HG02943 (cell line): Measurements from ENCODE around the gene ESRRB.

ENCODE experiments used
- ATAC-seq: cut with Tn5 transposase; IDR thresholded peaks from one replicate; pipeline ENCODE4 v1.9.1; 2021; ENCODE audit warnings: mild to moderate bottlenecking, low read depth, moderate library complexity; ENCODE audit not compliant: unreplicated experiment

ESRRB gene

DNA sequence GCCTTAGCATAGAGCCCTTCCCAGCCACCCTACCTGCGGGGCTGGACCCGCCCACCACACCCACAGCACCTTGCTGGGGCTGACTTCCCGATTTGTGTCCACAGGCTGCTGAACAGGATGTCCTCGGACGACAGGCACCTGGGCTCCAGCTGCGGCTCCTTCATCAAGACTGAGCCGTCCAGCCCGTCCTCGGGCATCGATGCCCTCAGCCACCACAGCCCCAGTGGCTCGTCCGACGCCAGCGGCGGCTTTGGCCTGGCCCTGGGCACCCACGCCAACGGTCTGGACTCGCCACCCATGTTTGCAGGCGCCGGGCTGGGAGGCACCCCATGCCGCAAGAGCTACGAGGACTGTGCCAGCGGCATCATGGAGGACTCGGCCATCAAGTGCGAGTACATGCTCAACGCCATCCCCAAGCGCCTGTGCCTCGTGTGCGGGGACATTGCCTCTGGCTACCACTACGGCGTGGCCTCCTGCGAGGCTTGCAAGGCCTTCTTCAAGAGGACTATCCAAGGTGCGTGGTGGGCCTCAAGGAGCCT lies 63.4 kb downstream of the ESRRB start:
- no peak for ATAC-seq

- ATAC-seq = no peak
Observed at GRCh38 chr14:76446486-76446885, 70.5 kb downstream of the ESRRB start.

DNA sequence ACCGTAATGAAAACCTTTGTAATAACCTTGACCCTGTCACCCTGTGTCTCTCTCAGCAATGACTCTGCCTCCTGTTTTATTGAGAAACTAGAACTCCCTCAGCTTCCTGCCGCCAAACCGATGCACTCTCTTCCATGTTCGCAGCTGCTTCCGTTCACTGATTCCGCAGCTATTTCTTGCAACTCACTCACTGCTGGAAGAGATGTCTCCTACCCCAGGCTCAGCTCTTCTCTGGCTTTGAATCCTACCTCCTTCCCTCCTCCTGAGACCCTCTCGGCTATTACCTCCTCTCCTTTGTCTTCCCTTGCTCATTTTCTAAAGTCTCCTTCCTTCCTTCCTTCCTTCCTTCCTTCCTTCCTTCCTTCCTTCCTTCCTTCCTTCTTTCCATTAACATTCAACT lies 71.0 kb downstream of the ESRRB start:
- no peak for ATAC-seq

DNA sequence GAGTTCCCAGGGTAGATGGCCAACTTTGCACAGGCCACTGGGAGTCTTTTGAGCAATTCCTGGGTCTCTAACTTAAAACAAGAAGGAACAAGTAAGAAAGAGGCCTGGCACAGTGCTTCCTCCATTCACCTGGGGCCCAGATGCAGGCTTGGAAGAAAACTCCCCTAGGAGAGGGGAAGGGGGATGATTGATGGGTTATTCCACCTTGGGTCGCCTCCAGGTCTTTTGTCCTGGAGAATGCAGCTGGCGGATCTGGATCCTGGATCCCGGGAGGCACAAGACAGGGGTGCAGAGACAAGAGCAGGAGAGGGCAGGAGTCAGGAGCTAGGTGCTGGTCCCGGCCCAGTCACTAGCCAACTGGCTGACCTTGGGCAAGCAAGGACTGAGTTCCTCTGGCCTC lies 74.5 kb downstream of the ESRRB start:
- ATAC-seq = no peak

DNA sequence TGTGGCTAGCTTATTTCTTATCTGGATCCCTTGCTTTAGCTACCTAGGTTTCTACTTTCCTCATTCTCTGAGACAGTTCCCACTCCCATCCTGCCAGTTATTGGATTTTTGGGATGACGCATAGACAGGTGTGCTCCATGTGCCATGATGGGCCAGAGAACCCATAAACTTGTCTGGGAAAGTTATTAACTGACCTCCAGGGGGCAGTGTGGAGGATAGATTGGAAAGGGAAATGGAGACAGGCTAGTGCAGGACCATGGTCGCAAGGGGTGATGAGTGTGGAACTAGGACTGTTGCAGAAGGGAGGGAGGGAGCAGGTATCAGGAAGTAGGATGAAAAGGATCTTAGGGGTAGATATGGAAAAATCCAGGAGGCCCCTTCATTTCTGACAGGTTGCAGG lies 80.3 kb downstream of the ESRRB start:
- ATAC-seq = no peak

DNA sequence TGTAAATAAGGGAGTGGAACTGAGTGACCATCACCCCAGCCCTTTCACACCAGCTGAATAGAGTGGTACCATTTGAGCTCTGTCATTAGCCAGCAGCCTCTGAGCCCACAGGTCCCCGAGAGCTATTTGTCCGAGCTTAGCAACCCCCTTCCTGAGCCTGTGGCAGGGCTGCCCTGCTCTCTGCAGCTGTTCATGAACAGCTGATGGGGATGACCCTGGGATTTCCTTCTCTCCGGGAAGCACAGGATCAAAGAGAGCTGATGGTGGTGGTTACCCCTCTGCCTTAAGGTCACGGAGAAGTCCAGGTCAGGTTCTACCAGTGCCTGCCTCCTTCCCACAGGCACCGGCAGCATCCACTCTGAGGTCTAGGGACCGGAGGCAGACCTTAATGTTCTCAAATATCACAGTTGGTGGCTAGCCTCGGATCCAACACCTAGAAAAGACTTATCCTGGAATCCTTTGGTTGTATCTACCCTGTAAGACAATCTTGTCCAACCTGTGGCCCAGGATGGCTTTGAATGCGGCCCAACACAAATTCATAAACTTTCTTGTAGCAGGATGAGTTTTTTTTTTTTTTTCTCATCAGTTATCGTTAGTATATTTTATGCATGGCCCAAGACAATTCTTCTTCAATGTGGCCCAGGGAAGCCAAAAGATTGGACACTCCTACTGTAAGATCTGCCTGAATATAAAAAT lies 81.1 kb downstream of the ESRRB start:
- ATAC-seq = no peak

DNA sequence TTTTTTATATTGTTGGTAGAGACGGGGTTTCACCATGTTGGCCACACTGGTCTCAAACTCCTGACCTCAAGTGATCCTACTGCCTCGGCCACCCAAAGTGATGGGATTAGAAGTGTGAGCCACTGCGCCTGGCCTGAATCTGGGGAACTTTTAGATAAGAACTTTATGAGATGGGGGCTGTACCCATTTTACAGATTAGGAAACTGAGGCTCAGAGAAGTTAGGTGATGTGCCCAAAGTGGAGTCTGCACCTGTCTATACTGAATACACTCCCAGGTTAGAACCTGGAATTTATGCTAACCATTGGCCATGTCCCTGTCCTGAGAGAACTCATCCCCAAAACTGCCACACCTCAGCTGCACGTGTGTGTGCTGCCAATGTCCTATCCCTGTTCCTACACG lies 81.9 kb downstream of the ESRRB start:
- no peak for ATAC-seq

DNA sequence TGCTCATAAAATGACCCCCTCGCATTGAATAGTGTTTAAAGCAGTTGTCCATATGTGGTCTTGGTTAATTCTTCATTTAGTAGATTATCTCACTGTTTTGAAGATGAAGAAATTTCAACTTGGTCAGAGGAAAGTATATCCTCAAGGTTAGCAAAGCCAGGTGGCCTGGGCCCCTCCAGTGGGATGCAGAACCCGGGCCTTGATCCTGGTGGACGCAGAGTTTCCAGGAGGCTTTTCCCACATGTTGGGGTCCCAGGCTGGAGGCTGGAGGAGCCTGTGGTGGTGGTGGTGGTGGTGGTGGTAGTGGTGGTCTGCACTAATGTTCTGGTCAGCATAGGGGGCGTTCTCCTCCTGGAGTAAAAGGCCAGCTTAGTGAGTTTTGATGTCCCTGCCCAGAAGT lies 85.9 kb downstream of the ESRRB start:
- no peak for ATAC-seq

- ATAC-seq = no peak
Observed at GRCh38 chr14:76462330-76462729, 86.4 kb downstream of the ESRRB start.

DNA sequence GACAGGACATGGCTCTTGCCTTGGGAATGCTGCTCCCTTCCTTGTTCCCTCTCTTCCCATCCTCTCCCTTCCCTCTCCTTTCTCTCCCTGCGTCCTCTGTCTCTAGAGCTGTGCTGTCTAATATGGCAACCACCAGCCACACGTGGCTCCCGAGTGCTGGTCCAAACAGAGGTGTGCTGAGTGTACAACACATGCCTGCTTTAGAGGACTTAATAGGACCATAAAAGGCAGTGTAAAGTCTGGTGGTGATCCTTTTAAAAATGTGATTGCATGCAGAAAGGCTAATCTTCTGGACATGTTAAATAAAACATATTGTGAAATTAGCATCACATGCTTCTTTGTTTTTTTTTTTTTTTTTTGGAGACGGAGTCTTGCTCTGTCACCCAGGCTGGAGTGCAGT lies 87.2 kb downstream of the ESRRB start:
- ATAC-seq = no peak

- ATAC-seq = no peak
Observed at GRCh38 chr14:76464856-76465255, 88.9 kb downstream of the ESRRB start.

GRCh38 chr14:76465664-76466063 lies 89.7 kb downstream of the ESRRB start:
- no peak for ATAC-seq

DNA sequence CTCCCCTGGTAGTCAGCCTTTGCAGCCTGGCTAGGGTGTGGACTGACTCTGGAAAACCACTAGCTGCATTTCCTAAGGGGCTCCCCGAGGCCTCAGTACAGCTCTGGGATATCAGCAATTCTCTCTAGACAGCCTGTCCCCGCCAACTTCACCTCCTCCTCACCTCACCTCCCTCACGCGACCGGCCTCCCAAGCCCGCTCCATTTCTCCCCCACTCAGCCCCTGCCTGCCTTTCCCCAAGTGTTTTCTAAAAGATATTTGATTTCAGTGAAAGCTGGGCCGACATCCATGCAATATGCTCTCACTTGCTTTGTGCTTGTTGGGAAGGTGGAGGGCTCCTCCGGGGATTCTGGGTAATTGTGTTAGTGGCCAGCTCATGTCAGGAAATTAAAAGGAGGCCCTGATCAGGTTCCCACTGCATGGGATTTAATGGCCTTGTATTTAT lies 91.8 kb downstream of the ESRRB start:
- no peak for ATAC-seq

DNA sequence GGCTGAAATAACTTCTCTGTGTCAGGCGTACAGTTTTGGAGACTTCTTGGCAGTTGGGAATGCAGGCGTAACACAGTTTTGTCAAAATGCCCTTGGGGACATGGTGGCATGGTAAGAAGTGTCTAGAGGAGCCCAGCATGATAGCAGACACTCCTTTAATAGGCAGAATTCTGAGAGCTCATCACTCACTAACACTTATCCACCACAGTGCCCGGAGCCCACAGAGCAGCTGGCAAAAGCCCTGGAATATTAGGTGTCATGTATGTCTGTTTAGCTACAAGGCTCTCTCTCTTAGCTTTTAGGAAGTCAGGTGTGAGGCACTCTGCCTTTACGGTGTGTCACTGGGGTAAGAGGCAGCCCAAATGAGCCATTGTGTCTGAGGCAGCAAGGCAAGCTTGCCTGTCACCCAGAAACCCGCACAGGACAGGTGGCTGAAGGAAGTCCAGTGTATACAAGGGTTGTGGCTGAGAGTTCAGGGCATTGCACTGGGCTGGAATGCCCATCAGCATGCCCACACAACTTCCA lies 96.3 kb downstream of the ESRRB start:
- no peak for ATAC-seq

DNA sequence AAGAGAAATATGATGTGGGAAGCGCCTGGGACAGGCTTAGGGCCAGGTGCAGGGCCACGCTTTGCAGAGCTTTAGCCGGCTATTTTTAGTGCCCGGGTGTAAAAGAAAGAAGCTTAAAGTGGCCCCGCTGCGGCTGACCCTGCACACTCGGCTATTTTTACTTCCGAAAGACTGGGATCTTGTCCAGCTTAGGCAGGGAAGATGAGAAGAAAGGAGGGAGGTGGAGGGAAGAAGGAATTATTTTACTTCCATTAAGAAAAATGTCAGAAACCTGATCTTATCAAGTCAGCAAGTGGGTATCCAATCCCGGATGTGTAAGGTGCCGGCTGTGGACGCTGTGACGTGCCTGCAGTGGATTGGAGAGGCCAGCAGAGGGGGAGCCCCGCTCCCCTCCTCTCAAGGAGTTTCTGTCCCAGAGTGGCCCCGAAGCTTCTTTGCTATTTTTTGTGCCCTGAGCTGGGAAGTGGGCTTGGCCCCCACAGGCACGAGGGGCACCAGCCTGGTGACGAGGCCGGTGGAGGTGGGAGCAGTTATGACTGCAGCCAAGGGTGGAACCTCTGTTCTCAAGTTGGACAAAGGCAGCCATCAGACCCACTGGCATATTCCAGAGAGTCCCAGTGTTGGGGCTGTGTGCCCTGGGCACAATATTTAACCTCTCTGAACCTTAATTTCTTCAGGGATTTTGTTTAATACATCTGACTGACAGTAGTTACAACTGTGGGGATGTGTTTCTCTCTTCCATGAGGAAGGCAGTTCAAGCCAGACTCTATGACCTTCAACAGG lies 97.7 kb downstream of the ESRRB start:
- no peak for ATAC-seq

DNA sequence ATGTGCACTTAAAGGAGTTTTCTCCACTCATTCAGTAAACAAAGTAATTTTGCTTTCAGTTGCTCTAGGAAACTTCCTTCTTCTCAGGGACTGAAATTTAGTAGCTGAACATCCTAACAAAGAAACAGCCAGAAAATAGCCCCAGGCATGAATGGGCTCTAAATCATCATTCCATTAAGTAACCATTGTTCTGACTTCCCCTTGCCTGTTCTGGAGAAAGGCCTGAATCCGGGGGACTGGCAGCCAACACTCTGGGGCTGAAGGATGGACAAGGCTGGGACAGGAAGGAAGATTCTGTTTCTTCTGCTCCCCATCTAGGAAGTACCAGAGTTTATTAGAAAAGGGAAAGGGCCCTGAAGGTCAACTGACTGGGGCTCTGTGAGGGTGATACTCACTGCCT lies 104.5 kb downstream of the ESRRB start:
- no peak for ATAC-seq

DNA sequence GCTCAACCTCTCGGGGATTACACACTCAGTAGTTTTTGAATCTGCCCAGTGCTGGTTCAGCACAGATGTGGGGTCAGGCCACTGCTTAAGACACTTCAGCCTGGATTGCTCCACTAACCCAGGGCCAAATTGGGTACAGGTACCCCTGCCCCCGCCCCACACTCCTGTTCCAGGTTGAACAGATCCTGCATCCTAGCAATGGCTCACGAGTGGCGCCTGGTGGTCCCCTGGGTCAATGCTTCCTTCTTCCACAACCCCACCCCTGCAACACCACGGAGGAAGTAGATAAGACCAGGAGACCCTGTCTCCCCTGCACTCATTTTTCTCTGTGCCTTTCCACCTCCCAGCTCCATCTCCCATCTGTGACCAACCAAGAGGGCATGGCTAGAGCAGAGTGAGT lies 108.4 kb downstream of the ESRRB start:
- ATAC-seq = no peak

DNA sequence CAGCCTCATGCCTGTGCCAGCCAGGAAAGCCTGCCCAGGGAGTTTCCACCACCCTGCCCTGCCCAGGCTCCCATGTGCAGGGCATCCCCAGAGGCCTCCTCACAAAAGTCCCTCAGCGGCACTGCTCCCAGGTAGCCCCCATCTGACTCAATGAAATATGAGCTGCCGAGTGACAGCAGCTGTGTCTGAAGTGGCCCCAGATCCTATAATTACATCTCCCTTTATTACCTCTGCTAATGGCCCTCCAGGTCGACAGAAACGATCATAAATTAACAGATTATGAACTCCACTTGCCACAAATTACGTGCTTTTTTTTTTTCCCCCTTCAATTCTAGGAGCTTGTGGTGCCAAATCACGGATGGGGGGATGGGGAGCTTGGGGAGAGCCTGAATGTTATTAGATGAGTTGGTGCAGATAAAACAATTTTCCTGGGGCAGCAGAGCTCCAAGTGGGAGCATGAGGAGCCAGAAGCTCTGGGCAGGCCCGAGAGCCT lies 110.4 kb downstream of the ESRRB start:
- no peak for ATAC-seq

GRCh38 chr14:76488551-76488950 lies 112.6 kb downstream of the ESRRB start:
- no peak for ATAC-seq

DNA sequence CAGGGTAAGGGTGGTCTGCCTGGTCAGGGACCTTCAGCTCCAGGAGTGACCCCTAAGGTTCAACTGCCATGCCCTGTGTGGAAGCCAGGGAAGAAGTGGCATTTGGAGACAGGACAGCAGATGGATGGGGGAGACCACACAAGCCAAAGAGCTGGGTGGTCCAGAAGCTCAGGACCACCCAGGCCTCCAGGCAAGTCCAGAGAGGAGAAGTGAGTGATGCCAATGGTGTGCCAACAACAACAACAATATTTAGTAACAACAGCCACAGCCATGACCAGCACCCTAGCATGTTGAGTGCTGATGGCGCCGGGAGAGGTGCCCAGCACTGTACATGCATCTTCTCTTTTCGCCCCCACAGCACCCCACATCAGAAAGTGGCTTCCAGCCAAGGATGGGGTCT lies 113.7 kb downstream of the ESRRB start:
- ATAC-seq = no peak

DNA sequence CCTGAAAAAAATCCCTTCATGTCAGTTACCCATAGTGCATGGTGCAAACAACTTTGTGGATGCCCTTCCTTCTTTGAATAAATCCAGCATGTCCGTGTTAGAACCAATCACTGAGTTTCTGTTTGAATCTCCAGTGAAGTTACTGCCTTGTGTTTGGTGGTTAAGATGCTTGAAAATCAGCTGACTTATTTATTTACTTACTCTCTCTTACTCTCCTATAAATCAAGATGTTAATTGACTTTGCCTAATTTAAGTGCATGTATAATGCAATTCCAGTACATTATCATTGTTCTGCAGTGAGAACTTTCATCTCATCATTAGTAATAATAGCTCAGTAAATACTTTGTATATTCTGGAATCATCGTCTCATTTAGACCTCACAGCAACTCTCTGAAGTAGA lies 114.2 kb downstream of the ESRRB start:
- ATAC-seq = no peak
